ENCODE results near the gene SCARF2.

- TF ChIP-seq CTCF (IDR thresholded peaks at IDR 0.05) (no peak), EP300 (IDR thresholded peaks at IDR 0.05) (no peak)
Observed at GRCh38 chr22:20479612-20480196, 42.1 kb upstream of the SCARF2 start.

All from tibial nerve (tissue), 4 donors.